Smooth muscle cell (in vitro differentiated cells): Measurements from ENCODE around the gene OGA. TPM values are rescaled to one million over a fixed set of nuclear protein-coding genes. Genes with fewer than 3 reads are reported as not detected.
A peak's percentile ranks its signal among the peaks of the same experiment; 100 is the strongest.

Experiments used
- DNase-seq: peaks from one replicate; lab custom pipeline; 2025; ENCODE audit not compliant: unreplicated experiment; lab: John Stamatoyannopoulos, UW
- H2AFZ ChIP-seq: fragments of 200-600 bp; sonication (generic); 2 replicates; pipeline ENCODE4 v1.6.0; 2016; ENCODE audit warnings: antibody characterized with exemption, low read depth, mild to moderate bottlenecking
- H3F3A ChIP-seq: fragments of 200-600 bp; sonication (generic); 2 replicates; pipeline ENCODE4 v1.6.0; 2017; ENCODE audit warnings: antibody characterized with exemption, low read depth
- H3K27ac ChIP-seq: fragments of 200-600 bp; sonication (generic); 2 replicates; pipeline ENCODE4 v1.5.1; 2016; ENCODE audit warnings: low read depth, mild to moderate bottlenecking
- H3K27me3 ChIP-seq: fragments of 200-600 bp; sonication (generic); 2 replicates; pipeline ENCODE4 v1.6.1; 2016; ENCODE audit warnings: low read depth, mild to moderate bottlenecking
- H3K36me3 ChIP-seq: fragments of 200-600 bp; sonication (generic); 2 replicates; pipeline ENCODE4 v1.5.1; 2016; ENCODE audit warnings: low read depth
- H3K4me1 ChIP-seq: fragments of 200-600 bp; sonication (generic); 2 replicates; pipeline ENCODE4 v1.5.1; 2016; ENCODE audit warnings: low read depth
- H3K4me2 ChIP-seq: fragments of 200-600 bp; sonication (generic); 2 replicates; pipeline ENCODE4 v1.6.0; 2016; ENCODE audit warnings: mild to moderate bottlenecking
- H3K4me3 ChIP-seq: fragments of 200-600 bp; sonication (generic); 2 replicates; pipeline ENCODE4 v1.5.1; 2016; ENCODE audit warnings: mild to moderate bottlenecking
- H3K79me2 ChIP-seq: fragments of 200-600 bp; sonication (generic); 2 replicates; pipeline ENCODE4 v1.6.0; 2016; ENCODE audit warnings: low read depth, mild to moderate bottlenecking
- H3K9ac ChIP-seq: fragments of 200-600 bp; sonication (generic); 2 replicates; pipeline ENCODE4 v1.6.0; 2016; ENCODE audit warnings: low read depth
- H3K9me3 ChIP-seq: fragments of 200-600 bp; sonication (generic); replicated peaks from 2 replicates; pipeline ENCODE4 v1.5.1; 2016; ENCODE audit warnings: low read depth
- H4K20me1 ChIP-seq: fragments of 200-600 bp; sonication (generic); 2 replicates; pipeline ENCODE4 v1.6.0; 2016; ENCODE audit warnings: low read depth
- CTCF ChIP-seq: fragments of 200-600 bp; sonication (generic); IDR thresholded peaks from 2 replicates; pipeline ENCODE4 v1.5.1; 2017; ENCODE audit warnings: borderline replicate concordance, mild to moderate bottlenecking, antibody characterized with exemption; ENCODE audit not compliant: insufficient read depth, poor library complexity, severe bottlenecking
- WGBS: methylation state at CpG from one replicate; pipeline ENCODE4 v1.1.7; 2016; ENCODE audit warnings: low lambda C conversion rate; 5-methylcytosine and 5-hydroxymethylcytosine counted together
- polyA plus RNA-seq: library from polyadenylated mRNA; unstranded; fragments of >200 nt; fragmentation: Nextera tagmentation; extraction: Ambion mirVana; gene quantifications from 2 replicates; pipeline ENCODE4 v1.2.1, GENCODE V29; 2016
- total RNA-seq: library from RNA; depleted of rRNA; stranded (reverse); fragments of >200 nt; gene quantifications from 2 replicates; pipeline ENCODE4 v1.2.3, GENCODE V29; 2014

Gene OGA
- total and polyA plus RNA-seq, 2 experiments from 2014 or later = 54.8 to 98.6 TPM

GRCh38 chr10:101752241-101752640 lies 66.0 kb downstream of the OGA start:
- H3K9ac ChIP-seq = no peak overlapping the region
- no peak overlapping the region for H2AFZ ChIP-seq
- peaks cover 22% of the 10 kb centered on the region for H3K4me1 ChIP-seq
- peaks cover 9% of the 10 kb centered on the region for H3K27me3 ChIP-seq
- H3K4me3 ChIP-seq = no peak overlapping the region
- no peaks in the 10 kb centered on the region for H3K36me3 ChIP-seq
- TF ChIP-seq CTCF = no peak
- no peak for DNase-seq
- H3K27ac ChIP-seq = no peak overlapping the region
- no peak overlapping the region for H3K4me2 ChIP-seq
- no peaks in the 10 kb centered on the region for H3K79me2 ChIP-seq
- H4K20me1 ChIP-seq = no peaks in the 10 kb centered on the region
- no peaks in the 10 kb centered on the region for H3F3A ChIP-seq
- no peaks in the 10 kb centered on the region for H3K9me3 ChIP-seq
- WGBS = 91% methylated on average over 3 of the region's 3 CpGs

GRCh38 chr10:101749047-101750016 lies 68.9 kb downstream of the OGA start:
- Histone ChIP-seq H3K9me3 (no peaks in the 10 kb centered on the region), H3K79me2 (no peaks in the 10 kb centered on the region), H3F3A (no peaks in the 10 kb centered on the region), H3K36me3 (no peaks in the 10 kb centered on the region), H3K27ac (no peak overlapping the region), H3K4me1 (peaks cover 22% of the 10 kb centered on the region), H3K4me3 (no peak overlapping the region), H4K20me1 (no peaks in the 10 kb centered on the region), H3K9ac (no peak overlapping the region), H2AFZ (peak overlapping the region; percentile 84), H3K27me3 (peaks cover 4% of the 10 kb centered on the region), H3K4me2 (peak overlapping the region; percentile 33)
- TF ChIP-seq CTCF = no peak
- WGBS = 33% methylated on average over 19 of the region's 19 CpGs
- no peak for DNase-seq

GRCh38 chr10:101748496-101748895 lies 69.7 kb downstream of the OGA start:
- Histone ChIP-seq H3F3A (no peaks in the 10 kb centered on the region), H4K20me1 (no peaks in the 10 kb centered on the region), H3K9ac (no peak overlapping the region), H3K27ac (no peak overlapping the region), H3K36me3 (no peaks in the 10 kb centered on the region), H2AFZ (no peak overlapping the region), H3K27me3 (peaks cover 4% of the 10 kb centered on the region), H3K9me3 (no peaks in the 10 kb centered on the region), H3K4me3 (no peak overlapping the region), H3K79me2 (no peaks in the 10 kb centered on the region), H3K4me1 (peaks cover 22% of the 10 kb centered on the region), H3K4me2 (no peak overlapping the region)
- WGBS = 69% methylated on average over 3 of the region's 3 CpGs
- TF ChIP-seq CTCF = no peak
- no peak for DNase-seq
